ENCODE results near the gene PIK3R1. TPM values are rescaled to one million over a fixed set of nuclear protein-coding genes. Genes with fewer than 3 reads are reported as not detected.

Gene PIK3R1
- polyA plus RNA-seq, 1 donor (not counting 4 experiments of a cell fraction or from before 2014, with no cell fraction given) = 16.7 TPM

- dilution Hi-C loops (cut with MboI; ENCODE audit: extremely low pct_ligation_motif_present, low sequenced_read_pairs) = no loop called here
- Histone ChIP-seq H3K4me3 (ENCODE audit: control insufficient read depth in 2 of 3, extremely low read depth in 1 of 3, insufficient read depth in 2 of 3, low read depth in 1 of 3, low read length in 3 of 3) (peak overlapping the region in 2 of 3 experiments; percentile 20 to 29), H2AFZ (ENCODE audit: control insufficient read depth, low read length) (no peak overlapping the region), H3K36me3 (ENCODE audit: control insufficient read depth in 2 of 2, extremely low read depth in 1 of 2, insufficient read depth in 2 of 2, low read length in 2 of 2) (peaks cover 9 to 16% of the 10 kb centered on the region in 2 experiments), H3K9me3 (ENCODE audit: control insufficient read depth, low read depth, low read length) (no peaks in the 10 kb centered on the region), H3K4me2 (ENCODE audit: control insufficient read depth, extremely low read depth, insufficient read depth, low read depth, low read length) (peak overlapping the region; percentile 79), H4K20me1 (ENCODE audit: control insufficient read depth, extremely low read depth, insufficient read depth, low read length) (no peaks in the 10 kb centered on the region), H3K4me1 (ENCODE audit: control insufficient read depth, extremely low read depth, insufficient read depth, low read length) (peaks cover 26% of the 10 kb centered on the region), H3K27ac (ENCODE audit: control insufficient read depth, insufficient read depth, low read length) (peak overlapping the region; percentile 55), H3K27me3 (ENCODE audit: control insufficient read depth, extremely low read depth, insufficient read depth, low read length) (no peaks in the 10 kb centered on the region), H3K9ac (ENCODE audit: control insufficient read depth, extremely low read depth, insufficient read depth, low read length) (peak overlapping the region; percentile 33), H3K79me2 (ENCODE audit: control insufficient read depth, insufficient read depth, low read length) (peaks cover 59% of the 10 kb centered on the region), H3K9me1 (ENCODE audit: control insufficient read depth, extremely low read depth, insufficient read depth, low read length) (no peaks in the 10 kb centered on the region)
- TF ChIP-seq EZH2 (IDR thresholded peaks at IDR 0.05; ENCODE audit: low read length) = no peak
- TF ChIP-seq, protein P1, sequence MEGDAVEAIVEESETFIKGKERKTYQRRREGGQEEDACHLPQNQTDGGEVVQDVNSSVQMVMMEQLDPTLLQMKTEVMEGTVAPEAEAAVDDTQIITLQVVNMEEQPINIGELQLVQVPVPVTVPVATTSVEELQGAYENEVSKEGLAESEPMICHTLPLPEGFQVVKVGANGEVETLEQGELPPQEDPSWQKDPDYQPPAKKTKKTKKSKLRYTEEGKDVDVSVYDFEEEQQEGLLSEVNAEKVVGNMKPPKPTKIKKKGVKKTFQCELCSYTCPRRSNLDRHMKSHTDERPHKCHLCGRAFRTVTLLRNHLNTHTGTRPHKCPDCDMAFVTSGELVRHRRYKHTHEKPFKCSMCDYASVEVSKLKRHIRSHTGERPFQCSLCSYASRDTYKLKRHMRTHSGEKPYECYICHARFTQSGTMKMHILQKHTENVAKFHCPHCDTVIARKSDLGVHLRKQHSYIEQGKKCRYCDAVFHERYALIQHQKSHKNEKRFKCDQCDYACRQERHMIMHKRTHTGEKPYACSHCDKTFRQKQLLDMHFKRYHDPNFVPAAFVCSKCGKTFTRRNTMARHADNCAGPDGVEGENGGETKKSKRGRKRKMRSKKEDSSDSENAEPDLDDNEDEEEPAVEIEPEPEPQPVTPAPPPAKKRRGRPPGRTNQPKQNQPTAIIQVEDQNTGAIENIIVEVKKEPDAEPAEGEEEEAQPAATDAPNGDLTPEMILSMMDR (optimal IDR thresholded peaks at IDR 0.05 in 1 of 3, IDR thresholded peaks at IDR 0.05 in 1 of 3, conservative IDR thresholded peaks at IDR 0.05 in 1 of 3; ENCODE audit: extremely low read depth in 1 of 3, insufficient read depth in 2 of 3, low read length in 3 of 3) = no peak
- FAIRE-seq = peak; percentile 70
- peak; percentile 35 for DNase-seq (ENCODE audit: low read depth, low spot score)
Observed at GRCh38 chr5:68225188-68225910, 9.8 kb downstream of the PIK3R1 start.

- dilution Hi-C loops (cut with MboI; ENCODE audit: extremely low pct_ligation_motif_present, low sequenced_read_pairs) = no loop called here
- no peaks in the 10 kb centered on the region for H4K20me1 ChIP-seq (ENCODE audit: control insufficient read depth, extremely low read depth, insufficient read depth, low read length)
- H3K79me2 ChIP-seq (ENCODE audit: control insufficient read depth, insufficient read depth, low read length) = peaks cover 59% of the 10 kb centered on the region
- no peak for TF ChIP-seq EZH2 (IDR thresholded peaks at IDR 0.05; ENCODE audit: low read length)
- TF ChIP-seq, protein P1 (optimal IDR thresholded peaks at IDR 0.05 in 1 of 3, IDR thresholded peaks at IDR 0.05 in 1 of 3, conservative IDR thresholded peaks at IDR 0.05 in 1 of 3; ENCODE audit: extremely low read depth in 1 of 3, insufficient read depth in 2 of 3, low read length in 3 of 3) = no peak
- FAIRE-seq = no peak
- no peaks in the 10 kb centered on the region for H3K9me3 ChIP-seq (ENCODE audit: control insufficient read depth, low read depth, low read length)
- H2AFZ ChIP-seq (ENCODE audit: control insufficient read depth, low read length) = no peak overlapping the region
- peaks cover 9 to 17% of the 10 kb centered on the region in 2 experiments for H3K36me3 ChIP-seq (ENCODE audit: control insufficient read depth in 2 of 2, extremely low read depth in 1 of 2, insufficient read depth in 2 of 2, low read length in 2 of 2)
- no peaks in the 10 kb centered on the region for H3K27me3 ChIP-seq (ENCODE audit: control insufficient read depth, extremely low read depth, insufficient read depth, low read length)
- no peak for DNase-seq (ENCODE audit: low read depth, low spot score)
- H3K27ac ChIP-seq (ENCODE audit: control insufficient read depth, insufficient read depth, low read length) = peak overlapping the region; percentile 55
- no peak overlapping the region for H3K4me2 ChIP-seq (ENCODE audit: control insufficient read depth, extremely low read depth, insufficient read depth, low read depth, low read length)
- H3K4me3 ChIP-seq (ENCODE audit: control insufficient read depth in 2 of 3, extremely low read depth in 1 of 3, insufficient read depth in 2 of 3, low read depth in 1 of 3, low read length in 3 of 3) = no peak overlapping the region
- H3K9me1 ChIP-seq (ENCODE audit: control insufficient read depth, extremely low read depth, insufficient read depth, low read length) = no peaks in the 10 kb centered on the region
- H3K4me1 ChIP-seq (ENCODE audit: control insufficient read depth, extremely low read depth, insufficient read depth, low read length) = peaks cover 26% of the 10 kb centered on the region
- H3K9ac ChIP-seq (ENCODE audit: control insufficient read depth, extremely low read depth, insufficient read depth, low read length) = no peak overlapping the region
Observed at GRCh38 chr5:68225911-68226545, 10.5 kb downstream of the PIK3R1 start.

Measured in keratinocyte (primary cell).